GM10248 (cell line): ENCODE measurements around the gene OCA2.
"Not testable (repeated sequence)": the region's sequence is repeated elsewhere in the genome, so short reads cannot be mapped to it uniquely, and the experiment has no call there.

Experiments
- CTCF ChIA-PET: fragments of 300-600 bp; sonication (Branson Sonifier 250); formaldehyde crosslinking; extraction: SDS; loops from one replicate; lab custom pipeline; 2021; ENCODE audit warnings: antibody characterized with exemption; lab: Yijun Ruan, JAX
- POLR2A ChIA-PET: fragments of 350-650 bp; sonication (Branson Sonifier 250); formaldehyde crosslinking; extraction: SDS; loops from one replicate; lab custom pipeline; 2020; ENCODE audit warnings: antibody characterized with exemption; lab: Yijun Ruan, JAX
- DNase-seq: peaks from one replicate; pipeline ENCODE4 v3.0.0; 2012; ENCODE audit errors: extremely low spot score
- TF ChIP-seq, protein P1 (sequence below): IDR thresholded peaks from 2 replicates; pipeline ENCODE4 v1.5.1; 2012; ENCODE audit warnings: mild to moderate bottlenecking, low read depth; ENCODE audit errors: extremely low read depth, missing control alignments, control extremely low read depth

The OCA2 gene

DNA sequence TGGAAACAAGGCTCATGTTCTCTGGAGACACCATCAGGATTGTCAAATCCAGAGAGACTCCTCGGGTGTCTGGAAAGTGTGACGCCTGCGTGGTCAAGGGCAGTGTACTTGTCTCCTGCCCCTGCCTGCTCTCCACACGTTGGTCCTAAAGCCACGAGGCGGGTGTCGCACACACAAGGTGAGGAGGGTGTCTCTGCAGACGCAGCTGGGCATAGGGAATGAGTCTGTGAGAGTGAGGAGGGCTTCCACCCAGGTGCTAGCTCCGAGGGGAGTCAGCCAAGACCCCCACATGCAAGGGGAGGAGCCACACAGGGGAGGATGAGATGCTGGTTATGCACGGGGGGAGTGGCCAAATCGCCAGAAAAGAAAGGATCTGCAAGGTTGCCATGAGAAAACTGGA, 27.9 kb upstream of the OCA2 start:
- TF ChIP-seq, protein P1, sequence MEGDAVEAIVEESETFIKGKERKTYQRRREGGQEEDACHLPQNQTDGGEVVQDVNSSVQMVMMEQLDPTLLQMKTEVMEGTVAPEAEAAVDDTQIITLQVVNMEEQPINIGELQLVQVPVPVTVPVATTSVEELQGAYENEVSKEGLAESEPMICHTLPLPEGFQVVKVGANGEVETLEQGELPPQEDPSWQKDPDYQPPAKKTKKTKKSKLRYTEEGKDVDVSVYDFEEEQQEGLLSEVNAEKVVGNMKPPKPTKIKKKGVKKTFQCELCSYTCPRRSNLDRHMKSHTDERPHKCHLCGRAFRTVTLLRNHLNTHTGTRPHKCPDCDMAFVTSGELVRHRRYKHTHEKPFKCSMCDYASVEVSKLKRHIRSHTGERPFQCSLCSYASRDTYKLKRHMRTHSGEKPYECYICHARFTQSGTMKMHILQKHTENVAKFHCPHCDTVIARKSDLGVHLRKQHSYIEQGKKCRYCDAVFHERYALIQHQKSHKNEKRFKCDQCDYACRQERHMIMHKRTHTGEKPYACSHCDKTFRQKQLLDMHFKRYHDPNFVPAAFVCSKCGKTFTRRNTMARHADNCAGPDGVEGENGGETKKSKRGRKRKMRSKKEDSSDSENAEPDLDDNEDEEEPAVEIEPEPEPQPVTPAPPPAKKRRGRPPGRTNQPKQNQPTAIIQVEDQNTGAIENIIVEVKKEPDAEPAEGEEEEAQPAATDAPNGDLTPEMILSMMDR: no peak
- DNase-seq: no peak
- CTCF ChIA-PET: interaction anchor here (1.1 to 4.4 kb wide), 4 partner anchors 10 to 57 kb away, joined by 3 to 30 read pairs (median 10); no protein-coding TSS in a partner anchor
- POLR2A ChIA-PET: no interaction called here

DNA sequence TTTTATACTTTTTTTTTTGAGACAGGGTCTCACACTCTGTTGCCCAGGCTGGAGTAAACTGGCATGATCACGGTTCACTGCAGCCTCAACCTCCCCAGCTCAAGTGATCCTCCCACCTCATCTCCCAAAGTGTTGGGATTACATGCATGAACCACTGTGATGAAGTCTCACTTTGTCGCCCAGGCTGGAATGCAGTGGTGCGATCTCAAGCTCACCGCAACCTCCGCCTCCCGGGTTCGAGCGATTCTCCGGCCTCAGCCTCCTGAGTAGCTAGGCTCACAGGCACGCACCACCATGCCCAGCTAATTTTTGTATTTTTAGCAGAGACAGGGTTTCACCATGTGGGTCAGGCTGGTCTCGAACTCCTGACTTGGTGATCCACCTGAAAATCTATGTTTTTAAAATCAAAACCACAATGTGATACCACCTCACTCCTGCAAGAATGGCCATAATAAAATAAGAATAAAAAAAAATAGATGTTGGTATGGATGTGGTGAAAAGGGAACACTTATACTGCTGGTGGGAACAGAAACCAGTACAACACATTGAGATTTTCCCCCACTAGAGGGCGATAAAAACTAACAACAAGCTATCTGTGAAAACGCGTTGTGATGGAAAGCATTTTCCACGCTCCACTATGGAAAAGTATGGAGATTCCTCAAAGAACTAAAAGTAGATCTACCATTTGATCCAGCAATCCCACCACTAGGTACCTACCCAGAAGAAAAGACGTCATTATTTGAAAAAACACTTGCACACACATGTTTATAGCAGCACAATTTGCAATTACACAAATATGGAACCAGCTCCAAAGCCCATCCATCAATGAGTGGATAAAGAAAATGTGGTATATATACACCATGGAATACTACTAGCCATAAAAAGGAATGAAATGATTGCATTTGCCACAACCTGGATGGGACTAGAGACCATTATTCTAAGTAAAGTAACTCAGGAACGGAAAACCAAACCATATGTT, 26.8 kb upstream of the OCA2 start:
- ChIA-PET CTCF (interaction anchor here (0.6 to 4.4 kb wide), 11 partner anchors 8 to 59 kb away, joined by 3 to 30 read pairs (median 3); no protein-coding TSS in a partner anchor), POLR2A (no interaction called here)
- DNase-seq: no peak
- TF ChIP-seq, protein P1: peak; percentile 61

DNA sequence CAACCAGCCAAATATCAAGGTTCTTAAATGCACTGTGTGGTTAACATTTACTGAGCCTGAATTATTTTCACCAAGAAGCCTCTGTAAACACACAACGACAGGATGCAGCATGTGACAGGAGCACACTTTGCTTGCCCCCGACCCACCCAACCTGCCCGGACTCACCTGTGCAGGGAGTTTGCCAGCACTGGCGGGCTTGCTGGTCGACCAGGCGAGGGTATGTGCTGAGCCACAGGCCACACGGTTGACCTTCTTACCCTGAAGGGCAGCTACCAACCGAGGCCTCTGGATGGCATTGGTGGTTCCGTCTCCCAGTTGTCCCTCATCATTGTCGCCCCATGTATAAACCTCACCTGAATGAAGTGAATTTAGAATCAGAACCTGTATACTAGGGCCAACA, 25.7 kb upstream of the OCA2 start:
- ChIA-PET POLR2A (no interaction called here), CTCF (interaction anchor here (1.3 to 4.4 kb wide), 3 partner anchors 9 to 19 kb away, joined by 3 to 30 read pairs (median 8); no protein-coding TSS in a partner anchor)
- no peak for DNase-seq
- TF ChIP-seq, protein P1: no peak

DNA sequence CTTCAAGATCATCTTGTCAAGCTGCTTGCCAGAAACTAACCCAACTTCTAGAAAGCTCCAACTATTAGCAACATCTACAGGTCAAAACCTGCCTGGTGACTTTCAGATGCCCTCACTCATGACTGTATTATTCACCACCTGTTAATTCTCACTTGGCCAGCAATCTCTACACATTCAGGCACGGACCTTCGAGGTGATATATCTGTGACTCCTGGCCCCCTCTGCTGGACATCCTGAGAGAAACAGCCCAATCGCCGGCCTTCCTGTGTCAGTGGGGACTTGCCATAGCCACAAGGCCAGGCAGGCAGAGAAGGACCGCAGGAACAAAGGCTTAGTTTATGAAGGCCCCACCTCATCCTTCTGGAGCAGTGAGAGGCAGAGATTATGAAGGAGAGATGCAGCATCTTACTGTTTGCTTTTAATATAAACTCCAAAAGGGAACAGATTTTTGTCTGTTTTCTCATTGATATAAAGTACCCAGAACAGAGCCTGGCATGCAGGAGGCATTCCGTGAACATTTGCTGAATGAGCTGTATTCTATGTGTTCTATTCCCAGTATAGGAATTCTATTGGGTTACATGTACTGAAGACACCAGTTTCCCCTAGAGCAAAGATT, 24.4 kb upstream of the OCA2 start:
- peak; percentile 71 for DNase-seq
- POLR2A ChIA-PET: no interaction called here

DNA sequence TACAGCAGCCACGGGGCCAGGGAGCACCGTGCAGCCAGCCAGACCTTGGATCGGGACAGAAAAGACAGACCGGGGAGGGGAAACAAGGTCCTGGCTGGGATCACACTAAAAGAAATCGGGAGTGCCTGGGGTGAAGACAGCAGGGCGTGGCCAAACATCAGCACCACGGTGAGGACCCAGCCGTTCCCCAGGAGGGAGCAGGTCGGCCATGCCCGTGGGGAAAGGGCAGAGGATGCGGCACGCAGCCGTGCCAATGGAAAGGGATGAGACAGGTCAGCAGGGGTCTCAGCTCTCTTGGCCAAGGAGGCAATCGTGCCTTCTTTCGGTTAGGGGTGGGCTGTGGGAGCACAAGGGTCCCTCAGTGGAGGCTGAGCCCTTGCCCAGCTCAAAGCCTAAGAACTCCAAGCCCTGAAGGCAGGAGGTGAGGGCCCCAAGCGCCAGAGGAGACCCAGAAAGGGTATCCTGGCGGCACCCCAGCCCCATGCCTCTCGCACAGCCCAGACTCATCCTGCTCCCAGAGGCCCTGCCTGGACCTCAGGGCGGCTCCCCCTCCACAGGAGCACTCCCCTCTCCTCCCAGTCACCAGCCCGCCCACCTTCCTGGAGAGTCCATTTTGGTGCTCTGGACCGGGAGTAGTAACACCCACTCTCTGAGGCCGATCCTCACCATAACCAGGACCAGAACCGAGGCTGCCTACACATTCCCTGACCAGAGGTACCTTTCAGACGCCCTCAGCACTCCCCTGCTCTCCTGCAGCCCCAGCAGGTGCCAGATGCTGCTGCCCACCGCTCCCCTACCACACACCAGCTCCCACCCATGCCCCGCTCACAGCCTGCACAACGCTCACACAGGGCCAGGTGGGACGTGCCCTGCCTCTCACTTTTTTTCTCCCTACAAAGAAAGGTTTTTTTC, 23.2 kb upstream of the OCA2 start:
- CTCF ChIA-PET: interaction anchor here (0.6 to 4.4 kb wide), 2 partner anchors 21 to 1231 kb away, joined by 4 to 30 read pairs; no protein-coding TSS in a partner anchor

More for the DNA sequence above, 24.4 kb upstream of the OCA2 start:
- TF ChIP-seq, protein P1: peak; percentile 65
- CTCF ChIA-PET: interaction anchor here (0.6 to 4.4 kb wide), 3 partner anchors 16 to 1232 kb away, joined by 3 to 30 read pairs (median 4); no protein-coding TSS in a partner anchor

DNA sequence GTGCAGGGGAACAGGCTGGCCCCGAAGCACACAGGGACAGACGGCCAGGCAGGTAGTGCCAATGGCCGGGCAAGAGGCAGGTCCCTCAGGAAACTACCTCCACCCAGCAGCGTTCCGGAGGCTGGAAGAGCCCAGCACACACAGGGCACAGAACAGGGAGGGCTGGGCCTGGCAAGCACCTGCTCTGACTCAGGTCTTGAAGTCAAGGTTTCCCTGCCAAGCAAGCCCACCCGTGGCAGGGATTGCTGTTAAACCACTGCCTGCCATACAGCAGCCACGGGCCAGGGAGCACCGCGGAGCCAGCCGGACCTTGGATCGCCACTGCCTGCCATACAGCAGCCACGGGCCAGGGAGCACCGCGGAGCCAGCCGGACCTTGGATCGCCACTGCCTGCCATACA, 22.5 kb upstream of the OCA2 start:
- POLR2A ChIA-PET, DNase-seq, CTCF ChIA-PET: not testable (repeated sequence)

More for the DNA sequence above, 23.2 kb upstream of the OCA2 start:
- TF ChIP-seq, protein P1: no peak
- no peak for DNase-seq
- POLR2A ChIA-PET: no interaction called here
